ENCODE results near the gene TMEM185B.

The TMEM185B gene

DNA sequence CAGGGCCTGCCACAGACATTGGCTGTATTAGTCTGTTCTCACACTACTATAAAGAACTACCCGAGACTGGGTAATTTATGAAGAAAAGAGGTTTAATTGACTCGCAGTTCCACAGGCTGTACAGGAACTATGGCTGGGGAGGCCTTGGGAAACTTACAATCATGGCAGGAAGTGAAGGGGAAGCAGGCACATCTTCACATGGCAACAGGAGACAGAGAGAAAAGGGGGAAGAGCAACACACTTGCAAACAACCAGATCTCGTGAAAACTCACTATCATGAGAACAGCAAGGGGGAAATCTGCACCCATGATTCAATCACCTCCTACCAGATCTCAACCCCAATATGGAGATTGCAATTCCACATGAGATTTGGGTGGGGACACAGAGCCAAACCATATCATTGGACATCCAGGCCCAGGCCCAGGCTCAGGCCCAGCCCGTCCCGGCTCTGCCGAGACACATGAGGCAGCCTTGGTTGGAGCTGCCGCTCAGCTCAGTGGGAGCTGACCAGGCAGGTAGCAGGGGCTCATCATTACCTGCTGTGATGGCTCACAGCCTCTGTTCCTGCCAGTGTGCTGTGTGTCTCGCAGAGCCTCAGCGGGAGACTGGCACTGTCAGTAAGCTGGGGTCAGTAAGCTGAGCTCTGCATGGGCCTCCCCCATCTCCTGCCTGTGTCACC, 20.8 kb upstream of the TMEM185B start:
- no peak for DNase-seq (ENCODE audit: low spot score)
- TF ChIP-seq, protein P1, sequence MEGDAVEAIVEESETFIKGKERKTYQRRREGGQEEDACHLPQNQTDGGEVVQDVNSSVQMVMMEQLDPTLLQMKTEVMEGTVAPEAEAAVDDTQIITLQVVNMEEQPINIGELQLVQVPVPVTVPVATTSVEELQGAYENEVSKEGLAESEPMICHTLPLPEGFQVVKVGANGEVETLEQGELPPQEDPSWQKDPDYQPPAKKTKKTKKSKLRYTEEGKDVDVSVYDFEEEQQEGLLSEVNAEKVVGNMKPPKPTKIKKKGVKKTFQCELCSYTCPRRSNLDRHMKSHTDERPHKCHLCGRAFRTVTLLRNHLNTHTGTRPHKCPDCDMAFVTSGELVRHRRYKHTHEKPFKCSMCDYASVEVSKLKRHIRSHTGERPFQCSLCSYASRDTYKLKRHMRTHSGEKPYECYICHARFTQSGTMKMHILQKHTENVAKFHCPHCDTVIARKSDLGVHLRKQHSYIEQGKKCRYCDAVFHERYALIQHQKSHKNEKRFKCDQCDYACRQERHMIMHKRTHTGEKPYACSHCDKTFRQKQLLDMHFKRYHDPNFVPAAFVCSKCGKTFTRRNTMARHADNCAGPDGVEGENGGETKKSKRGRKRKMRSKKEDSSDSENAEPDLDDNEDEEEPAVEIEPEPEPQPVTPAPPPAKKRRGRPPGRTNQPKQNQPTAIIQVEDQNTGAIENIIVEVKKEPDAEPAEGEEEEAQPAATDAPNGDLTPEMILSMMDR (IDR thresholded peaks at IDR 0.05; ENCODE audit: extremely low read depth, missing control alignments): no peak

DNA sequence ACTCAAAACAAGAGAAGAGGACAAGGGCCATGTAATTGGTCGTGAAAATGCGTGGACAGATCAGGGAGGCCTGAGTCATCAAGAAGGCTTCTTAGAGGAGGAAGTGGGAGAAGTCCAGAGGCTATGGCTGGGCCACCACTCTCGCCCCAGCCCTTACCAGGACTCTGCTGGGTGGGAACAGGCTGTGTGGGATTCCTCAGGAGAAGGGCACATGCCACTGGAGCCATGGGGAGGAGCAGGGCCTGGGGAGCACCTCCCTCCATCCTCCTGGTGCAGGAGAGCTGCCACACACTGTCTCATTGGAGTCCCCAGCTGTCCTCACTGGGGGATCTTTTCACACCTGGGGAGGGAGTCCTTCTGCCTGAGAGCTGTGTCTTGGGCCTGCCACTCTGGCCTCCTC, 20.0 kb upstream of the TMEM185B start:
- TF ChIP-seq, protein P1 (IDR thresholded peaks at IDR 0.05; ENCODE audit: extremely low read depth, missing control alignments): no peak
- DNase-seq (ENCODE audit: low spot score): no peak

DNA sequence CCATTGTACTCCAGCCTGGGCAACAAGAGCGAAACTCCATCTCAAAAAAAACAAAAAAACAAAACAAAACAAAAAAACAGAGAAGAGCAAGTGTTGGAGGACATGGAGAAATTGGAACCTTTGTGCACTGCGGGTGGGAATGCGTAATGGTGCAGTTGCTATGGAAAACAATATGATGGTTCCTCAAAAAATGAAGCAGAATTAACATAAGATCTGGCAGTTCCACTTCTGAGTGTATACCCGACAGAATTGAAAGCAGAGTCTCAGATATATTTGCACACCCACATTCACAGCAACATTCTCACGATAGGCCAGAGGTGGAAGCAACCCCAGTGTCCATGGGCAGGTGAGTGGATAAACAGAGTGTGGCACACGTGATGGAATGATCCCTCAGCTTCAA, 18.5 kb upstream of the TMEM185B start:
- TF ChIP-seq, protein P1 (IDR thresholded peaks at IDR 0.05; ENCODE audit: extremely low read depth, missing control alignments): no peak
- DNase-seq (ENCODE audit: low spot score): no peak

DNA sequence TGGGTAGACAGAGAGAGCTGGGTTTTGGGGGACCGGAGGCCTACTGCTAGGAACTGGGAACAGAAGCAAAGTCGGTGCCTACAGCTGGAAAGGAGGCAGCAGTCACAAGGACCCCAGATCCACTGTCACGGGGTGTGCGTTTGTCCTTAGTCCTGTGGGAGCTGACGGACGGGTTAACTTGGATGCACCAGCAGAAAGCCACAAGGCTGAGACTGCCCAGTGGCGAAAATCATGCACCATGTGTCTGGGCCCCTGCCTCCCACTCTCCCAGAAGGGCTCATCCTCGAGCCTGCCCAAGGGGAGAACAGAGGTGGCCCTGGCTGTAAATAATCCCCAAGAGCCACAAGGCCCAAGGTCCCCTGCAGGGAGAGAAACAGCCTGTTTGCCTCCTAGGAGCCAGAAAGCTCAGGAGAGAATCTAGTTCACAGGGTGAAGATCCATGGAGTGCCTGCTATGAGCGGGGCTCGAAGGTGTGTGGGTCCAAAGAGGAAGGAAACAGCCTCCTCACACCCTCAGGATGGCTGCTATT, 17.8 kb upstream of the TMEM185B start:
- TF ChIP-seq, protein P1 (IDR thresholded peaks at IDR 0.05; ENCODE audit: extremely low read depth, missing control alignments): no peak
- no peak for DNase-seq (ENCODE audit: low spot score)

DNA sequence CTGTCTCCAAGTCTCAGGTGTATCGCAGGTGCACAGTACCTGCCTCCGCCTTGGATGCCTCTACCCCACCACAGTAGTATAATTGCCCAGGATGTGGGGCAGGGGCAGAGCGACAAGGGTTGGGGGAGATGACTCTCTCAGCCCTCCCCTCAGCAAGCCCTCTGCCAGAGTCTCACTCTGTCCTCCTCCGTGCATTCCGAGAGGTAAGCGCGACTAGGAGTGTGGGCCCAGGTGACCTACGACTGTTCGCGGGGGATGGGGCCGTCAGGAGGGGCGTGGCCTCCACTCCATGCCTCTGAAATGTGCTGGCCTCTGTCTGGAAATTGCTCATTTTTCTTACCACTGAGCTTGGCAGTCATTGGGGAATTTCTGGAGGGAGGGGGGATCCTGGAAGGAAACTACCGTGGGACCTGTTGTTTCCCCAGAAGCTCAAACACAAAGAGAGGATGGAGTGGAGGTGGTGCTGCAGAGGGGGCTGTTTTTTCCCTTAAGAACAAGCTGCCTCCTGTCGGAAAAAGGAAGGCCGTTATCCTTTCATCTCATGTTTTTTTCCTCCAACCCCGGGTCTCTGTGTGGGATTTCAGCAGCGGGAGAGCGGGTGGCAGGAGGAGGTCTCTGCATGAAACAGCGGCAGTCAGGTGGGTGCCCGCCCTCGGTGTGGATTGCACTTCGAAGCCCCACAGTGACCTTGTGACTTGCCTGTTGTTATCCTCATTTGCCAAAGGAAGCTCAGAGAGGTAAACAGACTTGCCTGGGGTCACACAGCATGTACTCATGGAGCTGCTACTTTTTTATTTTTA, 16.5 kb upstream of the TMEM185B start:
- TF ChIP-seq, protein P1 (IDR thresholded peaks at IDR 0.05; ENCODE audit: extremely low read depth, missing control alignments): no peak
- no peak for DNase-seq (ENCODE audit: low spot score)

DNA sequence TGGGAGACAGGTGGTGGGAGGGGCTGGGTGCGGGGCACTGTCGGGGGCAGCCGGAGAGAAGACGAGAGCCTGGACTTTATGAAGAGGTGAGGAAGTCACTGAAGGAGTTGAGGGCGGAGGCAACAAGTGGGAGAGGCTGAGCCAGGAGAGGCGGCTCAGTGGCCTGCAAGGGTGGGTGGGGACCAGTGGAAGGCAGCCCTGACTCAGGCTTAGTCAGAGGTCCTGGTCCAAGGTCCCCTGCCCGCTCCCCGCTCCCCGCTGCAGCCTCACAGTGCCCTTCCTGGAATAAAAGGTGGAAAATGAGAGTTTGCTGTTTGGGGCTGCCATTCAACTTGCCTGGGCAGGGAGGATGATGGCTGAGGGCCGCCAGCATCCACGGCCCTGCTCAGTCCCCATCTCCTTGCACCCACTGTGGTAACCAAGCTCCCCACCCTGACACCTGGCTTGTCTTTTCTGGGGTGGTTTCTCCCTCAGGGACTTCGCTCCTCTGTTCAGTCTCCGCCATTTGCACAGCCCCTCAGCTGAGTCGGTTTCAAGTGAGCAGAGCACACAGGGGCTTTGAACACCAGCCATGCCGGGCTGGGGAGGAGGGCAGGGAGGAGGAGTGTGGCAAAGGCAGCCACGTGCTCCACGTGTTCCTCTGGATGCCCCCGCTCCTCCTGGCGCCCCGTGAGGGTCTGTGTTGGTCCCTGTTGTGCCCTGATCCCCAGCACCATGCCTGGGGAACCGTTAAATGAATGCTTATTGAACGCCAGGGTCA, 15.7 kb upstream of the TMEM185B start:
- TF ChIP-seq, protein P1 (IDR thresholded peaks at IDR 0.05; ENCODE audit: extremely low read depth, missing control alignments): no peak
- DNase-seq (ENCODE audit: low spot score): no peak
